Aortic smooth muscle cell (primary cell): ENCODE data around the gene ARHGAP4. TPM values are rescaled to one million over a fixed set of nuclear protein-coding genes. Genes with fewer than 3 reads are reported as not detected.

ENCODE experiments used
- total RNA-seq: library from RNA; depleted of rRNA; stranded (reverse); fragments of >200 nt; gene quantifications from 2 replicates; pipeline ENCODE4 v1.2.3, GENCODE V29; 2014

ARHGAP4 gene
- 1.1 and 1.2 TPM in 2 replicates for total RNA-seq

DNA sequence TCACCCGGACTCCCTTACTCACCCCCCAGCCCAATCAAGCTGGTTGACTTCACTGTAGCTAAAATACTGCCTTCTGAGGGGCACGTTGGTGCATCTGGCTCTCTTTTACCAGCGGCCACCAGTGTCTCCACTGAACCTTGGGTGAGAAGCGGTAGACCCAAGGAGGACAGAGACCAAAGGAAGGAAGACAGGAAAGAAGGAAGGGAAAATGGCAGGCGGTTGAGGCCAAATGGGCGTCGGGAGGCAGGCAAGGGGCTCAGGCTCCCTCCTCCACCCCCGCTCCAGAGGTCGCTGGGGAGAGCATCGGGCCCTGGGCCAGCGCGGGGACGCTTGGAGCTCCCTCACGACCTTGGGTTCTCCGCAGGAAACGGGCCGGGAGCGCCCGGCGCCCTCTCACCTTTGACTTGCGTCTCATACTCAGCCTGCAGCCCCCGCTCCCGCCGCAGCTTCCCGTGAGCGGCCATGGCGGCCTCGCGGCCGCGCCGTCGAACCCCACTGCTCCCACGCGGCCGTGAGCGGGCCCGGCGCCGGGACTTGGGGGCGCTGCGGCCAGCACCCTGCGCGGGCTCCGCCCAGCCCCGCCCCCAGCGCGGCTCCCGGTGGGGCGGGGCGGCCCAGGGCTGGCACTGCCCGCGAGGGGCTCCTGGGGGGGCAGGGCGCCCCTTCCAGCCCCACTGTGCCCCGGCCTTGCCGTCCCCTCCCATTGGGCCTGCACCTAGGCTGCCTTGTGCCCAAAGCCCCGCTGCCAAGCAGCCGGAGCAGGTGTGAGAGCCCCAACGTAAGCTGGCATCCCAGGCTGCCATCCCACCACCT, at the start of gene ARHGAP4:
ARHGAP4 (minus strand) TSS at position 526 of the 813 bp plus-strand sequence; CDS start at position 464, 62 bp downstream.

DNA sequence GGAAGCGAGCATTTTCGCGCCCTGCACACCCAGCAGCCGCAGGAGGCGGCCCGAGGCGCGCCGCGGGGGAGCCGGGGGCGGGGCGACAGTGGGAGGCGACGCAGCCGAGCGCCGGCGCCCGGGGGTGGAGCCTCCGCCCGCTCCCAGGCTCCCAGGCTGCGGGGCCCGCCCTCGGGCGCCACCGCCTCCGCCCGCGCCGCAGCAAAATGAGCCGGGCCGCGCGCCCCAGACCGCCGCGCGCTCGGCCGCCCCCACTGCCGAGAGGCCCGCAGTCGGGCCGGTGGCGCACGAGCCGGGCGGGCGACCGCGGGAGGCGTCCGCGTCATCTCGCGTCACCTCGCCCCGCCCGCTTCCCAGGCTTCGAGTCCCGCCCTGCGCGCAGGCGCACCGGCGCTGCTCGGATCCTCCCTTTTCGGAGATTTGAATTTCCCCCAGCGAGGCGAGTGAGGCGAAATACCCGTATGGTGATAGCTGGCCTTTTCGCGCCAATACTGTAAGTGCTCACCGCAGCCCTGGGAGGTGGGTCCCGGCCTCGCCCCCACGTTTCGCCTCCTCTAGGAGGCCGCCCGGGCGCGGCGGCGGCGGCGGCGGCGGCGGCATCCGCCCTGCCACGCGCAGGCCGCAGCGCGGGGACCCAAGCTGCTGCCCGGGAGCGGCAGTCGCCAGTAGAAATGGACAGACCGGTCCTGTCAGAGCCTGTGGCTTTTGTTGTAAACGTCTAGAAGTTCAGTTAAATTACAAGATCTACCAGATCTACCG, 46.5 kb upstream of the ARHGAP4 start, which contains the start of gene TMEM187:
TMEM187 (plus strand) TSS at position 387 of the 759 bp plus-strand sequence. CDS start 9,309 bp downstream, outside the sequence.

DNA sequence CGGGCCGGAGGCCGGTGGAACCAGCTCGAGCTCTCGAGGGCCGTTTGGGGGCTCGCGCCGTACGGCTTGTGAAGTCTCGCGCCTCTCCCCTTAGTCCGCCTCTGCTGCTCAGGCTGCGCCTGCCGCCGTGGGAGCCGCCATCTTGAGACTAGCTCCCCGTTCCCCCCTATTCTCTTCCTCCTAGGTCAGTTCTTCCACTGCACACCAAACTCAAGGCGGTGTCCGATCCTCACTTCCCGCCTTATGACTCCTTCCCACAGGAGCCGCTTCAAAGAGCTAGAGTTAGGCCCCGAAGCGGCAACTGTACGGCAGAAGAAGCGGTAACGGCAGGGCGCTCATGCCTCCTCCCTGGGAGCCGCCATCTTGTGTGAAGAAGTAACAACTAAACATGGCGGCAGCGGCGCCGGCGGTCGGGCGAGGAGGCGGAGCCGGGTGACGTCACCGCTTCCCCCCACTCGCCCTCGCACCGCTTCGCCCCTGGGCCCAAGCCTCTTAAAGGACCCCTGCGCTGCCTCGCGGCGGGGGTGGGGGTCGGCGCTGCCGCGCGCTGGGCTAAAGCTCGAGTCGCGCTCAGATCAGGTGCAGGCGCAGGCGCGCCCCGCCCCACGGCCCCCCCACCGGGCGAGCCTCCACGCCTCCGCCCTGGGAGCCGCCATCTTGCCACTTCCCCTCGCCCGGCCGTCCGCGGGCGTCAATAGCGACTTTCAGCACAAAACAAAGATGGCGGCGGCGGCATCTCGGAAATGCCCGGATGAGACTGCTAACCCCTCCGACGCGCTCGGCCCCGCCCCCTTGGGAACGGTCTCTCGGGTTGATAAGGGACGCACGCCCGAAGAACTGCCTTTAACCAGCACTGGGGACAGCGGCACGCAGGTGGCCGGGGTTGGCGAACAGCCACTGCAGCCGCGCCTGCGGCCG, 45.6 kb upstream of the ARHGAP4 start, which contains the start of gene HCFC1:
HCFC1 (minus strand) TSS at position 369 of the 918 bp plus-strand sequence. CDS start 978 bp downstream, outside the sequence.

DNA sequence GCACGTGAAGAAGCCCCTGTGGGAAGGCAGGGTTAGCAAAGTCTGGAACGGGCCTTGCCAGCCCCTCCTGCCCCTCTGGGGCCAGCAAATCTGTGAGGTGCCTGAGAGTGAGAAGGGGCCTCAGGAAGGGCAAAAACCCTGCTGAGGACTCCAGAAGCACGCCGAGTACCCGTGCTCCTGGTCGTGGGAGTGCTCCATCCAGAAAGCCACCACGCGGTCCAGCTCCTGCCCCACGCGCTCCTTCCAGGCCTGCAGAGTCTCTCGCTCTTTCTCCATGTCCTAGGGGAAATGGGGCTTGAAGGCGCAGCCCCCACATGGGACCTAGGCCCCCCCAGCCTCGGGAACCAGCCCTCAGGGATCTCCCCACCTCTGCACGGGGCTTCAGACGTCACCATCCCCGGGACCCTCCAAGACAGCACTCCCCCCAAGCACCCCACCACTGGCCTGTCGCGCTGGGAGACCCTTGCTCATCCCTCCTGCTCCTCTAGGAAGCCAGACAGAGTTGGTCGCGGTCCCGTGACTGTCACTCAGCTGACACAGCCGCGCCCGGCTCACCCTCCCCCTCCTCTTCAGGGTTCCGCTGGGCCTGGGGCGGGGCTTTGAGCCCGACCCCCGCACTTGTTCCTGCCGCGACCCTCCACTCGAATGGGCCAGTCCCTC, 18.2 kb upstream of the ARHGAP4 start, which contains the start of gene RENBP:
RENBP (minus strand) TSS at position 504 of the 660 bp plus-strand sequence; CDS start at position 471, 33 bp downstream.

DNA sequence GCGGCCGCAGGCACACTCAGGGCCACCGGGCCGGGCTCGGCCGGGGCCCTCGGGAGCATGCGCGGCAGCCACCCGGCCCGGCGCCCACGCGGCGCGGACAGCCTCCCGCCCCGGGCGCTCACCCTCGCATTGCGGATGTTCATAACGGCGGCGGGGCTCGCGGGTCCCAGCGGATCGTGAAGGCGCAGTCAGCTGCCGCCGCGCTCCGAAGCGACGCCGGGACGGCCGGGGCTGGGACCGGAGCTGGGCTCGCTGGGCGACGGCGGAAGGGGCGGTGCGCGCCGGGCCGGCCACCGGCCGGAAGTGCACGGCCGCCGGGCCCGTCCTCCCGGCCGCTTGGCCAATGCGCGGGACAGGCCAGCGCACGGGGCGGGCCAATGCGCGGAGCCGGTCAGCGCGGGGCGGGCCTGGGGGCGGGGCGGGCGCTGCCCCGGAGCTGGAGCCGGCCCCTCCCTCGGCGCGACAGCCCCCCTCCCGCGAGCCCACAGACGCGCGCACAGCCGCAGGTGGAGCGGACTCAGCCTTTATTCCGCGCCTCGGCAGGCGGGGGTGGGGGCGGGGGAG, 8.8 kb upstream of the ARHGAP4 start, which contains the start of gene NAA10:
NAA10 (minus strand) TSS at position 276 of the 564 bp plus-strand sequence; CDS start at position 143, 133 bp downstream.

DNA sequence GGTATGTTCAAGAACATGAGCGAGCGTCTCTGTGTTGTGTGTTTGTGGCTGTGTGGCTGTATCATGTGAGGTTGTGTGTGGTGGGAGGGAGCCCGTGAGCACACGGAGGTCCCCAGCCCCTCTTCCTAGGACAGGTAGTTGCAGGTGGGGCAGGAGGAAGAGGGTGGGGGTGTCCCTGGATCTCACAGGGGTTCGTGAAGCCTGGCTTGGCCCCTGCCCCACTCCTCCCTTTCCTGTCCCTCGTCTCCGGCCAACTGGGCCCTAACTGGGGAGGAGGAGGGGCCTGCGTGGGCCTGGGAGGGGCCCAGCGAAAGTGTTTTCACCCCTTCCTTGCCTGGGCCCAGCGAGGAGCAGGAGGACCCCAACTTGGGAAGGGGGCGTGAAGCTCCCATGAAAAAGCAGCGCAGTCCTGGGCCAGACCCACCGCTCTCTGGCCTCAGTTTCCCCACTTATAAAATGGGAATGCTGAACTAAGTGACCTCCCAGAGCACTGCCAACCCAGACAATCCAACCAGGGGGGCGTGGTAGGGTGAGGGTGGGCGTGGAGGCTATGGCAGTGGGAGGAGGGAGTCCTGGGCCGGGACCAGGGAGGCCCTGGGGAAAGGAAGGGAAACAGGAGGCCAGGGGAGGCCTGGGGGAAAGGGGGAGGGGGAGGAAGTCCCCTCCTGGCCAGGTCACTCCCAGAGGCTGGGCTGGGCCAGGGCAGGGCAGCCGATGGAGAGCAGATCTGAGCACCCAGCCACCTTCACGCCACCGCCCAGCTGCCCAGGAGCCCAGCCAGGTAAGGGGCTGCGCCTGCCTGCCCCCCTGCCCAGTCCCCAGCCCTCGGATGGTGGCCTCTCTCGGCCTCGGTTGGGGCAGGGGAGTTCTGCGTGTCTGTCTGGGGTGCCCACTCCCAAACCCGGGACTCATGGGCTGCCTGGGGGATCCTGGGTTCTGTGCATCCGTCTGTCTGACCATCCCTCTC, 21.8 kb downstream of the ARHGAP4 start, which contains the start of gene AVPR2:
AVPR2 (plus strand) TSS at position 683 of the 967 bp plus-strand sequence. CDS start 473 bp downstream, outside the sequence.

DNA sequence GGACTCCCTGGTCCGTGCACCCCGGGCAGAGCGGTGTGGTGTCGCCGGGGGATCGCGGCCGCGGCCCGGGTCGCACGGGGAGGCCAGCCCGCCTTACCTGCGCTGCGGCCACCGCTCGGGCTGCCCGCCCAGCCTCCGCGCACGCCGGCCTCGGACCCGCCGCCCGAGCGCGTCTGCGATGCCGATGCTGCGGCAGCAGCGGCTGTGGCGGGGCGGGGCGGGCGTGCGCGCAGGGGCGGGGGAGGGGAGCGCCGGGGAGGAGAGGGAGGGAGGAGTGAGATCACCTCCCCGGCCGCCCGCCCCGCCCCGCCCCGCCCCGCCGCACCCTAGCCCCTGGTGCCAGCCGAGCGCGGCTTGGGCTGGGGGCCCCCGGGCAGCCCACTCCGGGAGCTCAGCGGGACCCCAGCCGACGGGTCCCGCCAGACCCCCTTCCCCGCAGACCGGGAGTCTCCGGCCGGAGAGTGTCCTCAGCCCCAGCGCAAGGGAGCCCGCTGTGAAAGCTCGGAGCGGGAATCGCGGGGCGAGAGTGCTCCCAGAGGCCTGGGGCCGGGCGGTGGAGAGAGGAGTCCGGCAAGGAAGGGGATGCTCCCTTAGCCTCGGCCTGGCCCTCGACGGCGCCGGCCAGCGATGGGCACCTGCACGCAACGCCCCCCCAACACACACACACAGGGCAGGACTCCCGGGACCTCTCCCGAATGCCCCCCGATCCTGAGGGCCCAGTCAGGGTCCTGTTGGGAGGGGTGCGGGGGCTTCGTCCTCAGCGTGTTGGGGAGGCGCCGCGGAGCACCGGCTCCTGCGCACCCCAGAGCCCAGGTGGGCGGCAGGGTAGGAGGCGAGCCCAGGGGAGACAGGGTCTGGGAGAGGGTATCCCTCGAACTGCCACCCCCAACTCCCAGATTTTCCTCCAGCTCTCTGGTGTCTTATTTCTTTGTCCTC, 39.8 kb downstream of the ARHGAP4 start, which contains the start of gene L1CAM:
L1CAM (minus strand) TSS at position 206 of the 936 bp plus-strand sequence. CDS start 10,337 bp downstream, outside the sequence.

Other genes starting within 250 kb of the ARHGAP4 start
- gene SLC6A8, start 238.3 kb downstream of the ARHGAP4 start, total RNA-seq: 9.5 and 11.9 TPM in 2 replicates
- 171 and 208 TPM in 2 replicates for gene BCAP31, start 201.9 kb downstream of the ARHGAP4 start, total RNA-seq
- 13.6 and 14.7 TPM in 2 replicates for gene ABCD1, start 201.4 kb downstream of the ARHGAP4 start, total RNA-seq
- 4.3 and 7.5 TPM in 2 replicates for gene PLXNB3, start 162.0 kb downstream of the ARHGAP4 start, total RNA-seq
- gene SRPK3, start 145.2 kb downstream of the ARHGAP4 start, total RNA-seq: 0.26 and 0.56 TPM in 2 replicates
- 57.4 and 67.8 TPM in 2 replicates for gene IDH3G, start 131.9 kb downstream of the ARHGAP4 start, total RNA-seq
- gene SSR4, start 131.6 kb downstream of the ARHGAP4 start, total RNA-seq: 168 and 219 TPM in 2 replicates
- 0.37 and 0.53 TPM in 2 replicates for gene PDZD4, start 95.7 kb downstream of the ARHGAP4 start, total RNA-seq
- under 0.01 and 0.13 TPM in 2 replicates for gene L1CAM, start 40.1 kb downstream of the ARHGAP4 start, total RNA-seq
- not detected in 2 replicates for gene AVPR2, start 21.6 kb downstream of the ARHGAP4 start, total RNA-seq
- gene NAA10, start 8.8 kb upstream of the ARHGAP4 start, total RNA-seq: 42.7 and 52.8 TPM in 2 replicates
- 18.8 and 20.8 TPM in 2 replicates for gene RENBP, start 18.4 kb upstream of the ARHGAP4 start, total RNA-seq
- gene HCFC1, start 45.6 kb upstream of the ARHGAP4 start, total RNA-seq: 11.8 and 12.7 TPM in 2 replicates
- 6.4 and 7.3 TPM in 2 replicates for gene TMEM187, start 46.5 kb upstream of the ARHGAP4 start, total RNA-seq
- gene IRAK1, start 93.6 kb upstream of the ARHGAP4 start, total RNA-seq: 59.7 and 63.7 TPM in 2 replicates
- gene MECP2, start 171.5 kb upstream of the ARHGAP4 start, total RNA-seq: 18.0 and 29.0 TPM in 2 replicates
- not detected in 2 replicates for gene OPN1LW, start 218.0 kb upstream of the ARHGAP4 start, total RNA-seq